HCT116 (cell line): Measurements from ENCODE around the gene GTF2IRD1. TPM values are rescaled to one million over a fixed set of nuclear protein-coding genes. Genes with fewer than 3 reads are reported as not detected.
"Not testable (repeated sequence)": the region's sequence is repeated elsewhere in the genome, so short reads cannot be mapped to it uniquely, and the experiment has no call there.

Experiments
- ATAC-seq: fragments of 200-7000 bp; cut with Tn5 transposase; 2 replicates; pipeline ENCODE4 v1.9.1; 2020; ENCODE audit warnings: mild to moderate bottlenecking, moderate library complexity
- BruUV-seq: library from RNA; stranded (reverse); fragments of 400-500 nt; replicated peaks from 2 replicates; lab custom pipeline; 2021; lab: Mats Ljungman, UMichigan
- CTCF ChIA-PET: fragments of 300-600 bp; sonication (Branson Sonifier 250); formaldehyde crosslinking; loops from one replicate; lab custom pipeline; 2021; ENCODE audit warnings: antibody characterized with exemption; lab: Charles Lee
- POLR2A ChIA-PET: fragments of 300-600, 350-600 bp; sonication (Branson Sonifier 250); formaldehyde crosslinking; loops from one replicate; lab custom pipeline; 2021; ENCODE audit warnings: antibody characterized with exemption; lab: Charles Lee
- RAD21 ChIA-PET, 2 experiments: fragments of 300-600 bp; sonication (Branson Sonifier 250); formaldehyde crosslinking; loops; one replicate each; lab custom pipeline; 2023; ENCODE audit warnings: low total read pairs in 2 of 2; ENCODE audit not compliant: uncharacterized antibody in 2 of 2, unreplicated experiment in 2 of 2, low non-redundant PET in 1 of 2; lab: Charles Lee
- DNase-seq: peaks from one replicate; pipeline ENCODE4 v3.0.0-alpha.2; 2010; ENCODE audit warnings: low read depth, low spot score
- H2AFZ ChIP-seq: fragments of 200-600 bp; shearing (Covaris generic), sonication (generic); 2 replicates; pipeline ENCODE4 v1.6.1; 2017; ENCODE audit warnings: low read depth, mixed run types, mixed read lengths, antibody characterized with exemption, low read length; ENCODE audit not compliant: poor library complexity, severe bottlenecking
- H3K27ac ChIP-seq: 2 replicates; pipeline ENCODE4 v1.5.1; 2012; ENCODE audit warnings: low read depth, low read length
- H3K27me3 ChIP-seq: fragments of 200-600 bp; sonication (generic); 2 replicates; pipeline ENCODE4 v1.6.1; 2016; ENCODE audit warnings: mixed run types, low read length, mixed read lengths; ENCODE audit not compliant: insufficient read depth
- H3K36me3 ChIP-seq, 2 experiments: fragments of 200-500 bp in 1 of 2; fragments of 200-600 bp in 1 of 2; sonication (Bioruptor generic) in 1 of 2; sonication (generic) in 1 of 2; 2 replicates each; pipeline versions ENCODE4 v1.5.1 to v1.6.1; 2014 to 2016; ENCODE audit warnings: low read length in 2 of 2, inconsistent platforms in 1 of 2, mixed read lengths in 1 of 2, mixed run types in 1 of 2; ENCODE audit not compliant: insufficient read depth in 2 of 2, control insufficient read depth in 1 of 2
- H3K4me1 ChIP-seq, 2 experiments: fragments of 200-600 bp in 1 of 2; sonication (generic) in 1 of 2; 2 replicates each; pipeline versions ENCODE4 v1.5.1 to v1.6.1; 2012 to 2017; ENCODE audit warnings: low read length in 2 of 2, inconsistent platforms in 1 of 2, mild to moderate bottlenecking in 1 of 2, mixed read lengths in 1 of 2, mixed run types in 1 of 2, moderate library complexity in 1 of 2; ENCODE audit not compliant: insufficient read depth in 2 of 2, control insufficient read depth in 1 of 2
- H3K4me2 ChIP-seq: fragments of 200-600 bp; sonication (generic); 2 replicates; pipeline ENCODE4 v1.6.1; 2017; ENCODE audit warnings: mixed run types, low read length, mixed read lengths
- H3K4me3 ChIP-seq, 2 experiments: fragments of 200-600 bp in 1 of 2; sonication (generic) in 1 of 2; replicated peaks in 1 of 2; 2 replicates each; pipeline ENCODE4 v1.5.1; 2011 to 2016; ENCODE audit warnings: low read length in 2 of 2, control low read depth in 1 of 2, low read depth in 1 of 2, mild to moderate bottlenecking in 1 of 2, mixed read lengths in 1 of 2, mixed run types in 1 of 2
- H3K79me2 ChIP-seq: fragments of 200-600 bp; sonication (generic); 2 replicates; pipeline ENCODE4 v1.6.1; 2017; ENCODE audit warnings: mild to moderate bottlenecking, mixed run types, low read length, moderate library complexity, mixed read lengths; ENCODE audit not compliant: insufficient read depth
- H3K9ac ChIP-seq: fragments of 200-600 bp; sonication (generic); 2 replicates; pipeline ENCODE4 v1.6.1; 2016; ENCODE audit warnings: low read length, mixed read lengths
- H3K9me2 ChIP-seq: fragments of 200-600 bp; sonication (generic), shearing (Covaris generic); 2 replicates; pipeline ENCODE4 v1.6.1; 2017; ENCODE audit warnings: mixed run types, mild to moderate bottlenecking, moderate library complexity; ENCODE audit not compliant: insufficient read depth
- H3K9me3 ChIP-seq, 2 experiments: fragments of 200-500 bp in 1 of 2; fragments of 200-600 bp in 1 of 2; sonication (Bioruptor generic) in 1 of 2; sonication (generic) in 1 of 2; 2 replicates each; pipeline ENCODE4 v1.6.1; 2014 to 2017; ENCODE audit warnings: low read length in 2 of 2, mixed read lengths in 2 of 2, inconsistent platforms in 1 of 2, low read depth in 1 of 2, mild to moderate bottlenecking in 1 of 2, mixed run types in 1 of 2, moderate library complexity in 1 of 2; ENCODE audit not compliant: control insufficient read depth in 1 of 2, insufficient read depth in 1 of 2
- H4K20me1 ChIP-seq: fragments of 200-600 bp; sonication (generic), shearing (Covaris generic); 2 replicates; pipeline ENCODE4 v1.6.1; 2017; ENCODE audit warnings: mixed run types, mild to moderate bottlenecking, moderate library complexity; ENCODE audit not compliant: insufficient read depth
- CBX3 ChIP-seq: IDR thresholded peaks from 2 replicates; pipeline ENCODE4 v1.6.1; 2012; ENCODE audit warnings: low read depth
- FOSL1 ChIP-seq: IDR thresholded peaks from 2 replicates; pipeline ENCODE4 v1.6.1; 2012; ENCODE audit warnings: low read depth
- JUND ChIP-seq: IDR thresholded peaks from 2 replicates; pipeline ENCODE4 v1.6.1; 2012
- POLR2A ChIP-seq: IDR thresholded peaks from 2 replicates; pipeline ENCODE4 v1.7.0; 2011; ENCODE audit warnings: borderline replicate concordance; ENCODE audit not compliant: insufficient read depth, insufficient read length; ENCODE audit errors: extremely low read depth
- POLR2AphosphoS5 ChIP-seq: IDR thresholded peaks from 2 replicates; pipeline ENCODE4 v1.6.1; 2011; ENCODE audit warnings: mild to moderate bottlenecking, low read depth, low read length, moderate library complexity
- RAD21 ChIP-seq: IDR thresholded peaks from 2 replicates; pipeline ENCODE4 v1.6.1; 2012; ENCODE audit warnings: low read depth, mild to moderate bottlenecking
- SRF ChIP-seq: IDR thresholded peaks from 2 replicates; pipeline ENCODE4 v1.6.1; 2012; ENCODE audit warnings: low read depth
- TCF7L2 ChIP-seq: IDR thresholded peaks from 2 replicates; pipeline ENCODE4 v1.7.0; 2011; ENCODE audit warnings: borderline replicate concordance, inconsistent platforms; ENCODE audit not compliant: insufficient read depth, insufficient read length; ENCODE audit errors: extremely low read depth
- intact Hi-C: fragments of 100-400 bp; cut with micrococcal nuclease; formaldehyde crosslinking; loops from 2 replicates; pipeline ENCODE4 v1.10.0; 2022
- total RNA-seq: library from RNA; stranded (reverse); gene quantifications from one replicate; pipeline ENCODE4 v1.2.1, GENCODE V29; 2021; ENCODE audit not compliant: unreplicated experiment
- TF ChIP-seq, protein P1 (sequence below), 3 experiments: fragments of 200-600 bp in 1 of 3; sonication (generic) in 1 of 3; IDR thresholded peaks in 2 of 3; conservative IDR thresholded peaks in 1 of 3; 2 replicates each; pipeline ENCODE4 v1.5.1; 2012 to 2017; ENCODE audit warnings: low read depth in 2 of 3, low read length in 2 of 3, antibody characterized with exemption in 1 of 3, borderline replicate concordance in 1 of 3, control low read depth in 1 of 3, mild to moderate bottlenecking in 1 of 3, mixed read lengths in 1 of 3, mixed run types in 1 of 3, moderate library complexity in 1 of 3; ENCODE audit not compliant: insufficient read depth in 1 of 3

Gene GTF2IRD1
- total RNA-seq, 1 experiment from 2014 or later = 34.5 TPM

DNA sequence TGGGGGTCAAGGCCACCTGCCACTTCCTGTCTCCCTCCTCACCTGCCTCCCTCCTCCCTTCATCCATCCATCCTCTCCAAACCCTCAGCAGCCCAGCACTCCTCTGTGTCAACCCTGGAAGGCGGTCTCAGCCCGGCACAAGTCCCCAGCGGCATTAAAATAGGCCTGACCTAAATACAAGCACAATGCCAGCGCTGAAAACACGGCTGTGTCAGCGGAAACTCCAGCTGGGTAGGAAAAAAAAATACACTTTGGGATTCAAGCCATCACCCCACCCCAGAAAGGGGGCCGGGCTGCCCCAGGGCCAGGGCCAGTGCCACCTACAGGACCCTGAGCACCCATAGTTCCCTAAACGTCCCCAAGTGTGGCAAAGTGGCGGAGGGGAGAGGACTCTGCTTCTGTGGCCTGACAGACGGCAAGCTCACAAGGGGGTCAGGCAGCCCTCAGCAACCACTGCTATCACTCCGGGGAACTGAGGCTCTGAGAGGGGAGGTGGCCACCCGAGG lies 22.7 kb upstream of the GTF2IRD1 start:
- no peaks in the 10 kb centered on the region for H3K27me3 ChIP-seq
- no peak overlapping the region for H3K4me3 ChIP-seq
- no peak for ATAC-seq
- intact Hi-C loops = no loop called here
- no peaks in the 10 kb centered on the region for H4K20me1 ChIP-seq
- H3K9me2 ChIP-seq = no peaks in the 10 kb centered on the region
- no peak overlapping the region for H3K27ac ChIP-seq
- no peaks in the 10 kb centered on the region for H3K36me3 ChIP-seq
- H3K9ac ChIP-seq = no peak overlapping the region
- BruUV-seq = no TSS peak
- RAD21 ChIA-PET = interaction anchor here in 1 of 2 experiments (0.5 kb wide), 1 partner anchor 205 kb away, joined by 3 read pairs; no protein-coding TSS in a partner anchor
- TF ChIP-seq RAD21 (no peak), POLR2AphosphoS5 (no peak), POLR2A (no peak), CBX3 (no peak), JUND (no peak), SRF (no peak), FOSL1 (no peak), TCF7L2 (no peak)
- TF ChIP-seq, protein P1, sequence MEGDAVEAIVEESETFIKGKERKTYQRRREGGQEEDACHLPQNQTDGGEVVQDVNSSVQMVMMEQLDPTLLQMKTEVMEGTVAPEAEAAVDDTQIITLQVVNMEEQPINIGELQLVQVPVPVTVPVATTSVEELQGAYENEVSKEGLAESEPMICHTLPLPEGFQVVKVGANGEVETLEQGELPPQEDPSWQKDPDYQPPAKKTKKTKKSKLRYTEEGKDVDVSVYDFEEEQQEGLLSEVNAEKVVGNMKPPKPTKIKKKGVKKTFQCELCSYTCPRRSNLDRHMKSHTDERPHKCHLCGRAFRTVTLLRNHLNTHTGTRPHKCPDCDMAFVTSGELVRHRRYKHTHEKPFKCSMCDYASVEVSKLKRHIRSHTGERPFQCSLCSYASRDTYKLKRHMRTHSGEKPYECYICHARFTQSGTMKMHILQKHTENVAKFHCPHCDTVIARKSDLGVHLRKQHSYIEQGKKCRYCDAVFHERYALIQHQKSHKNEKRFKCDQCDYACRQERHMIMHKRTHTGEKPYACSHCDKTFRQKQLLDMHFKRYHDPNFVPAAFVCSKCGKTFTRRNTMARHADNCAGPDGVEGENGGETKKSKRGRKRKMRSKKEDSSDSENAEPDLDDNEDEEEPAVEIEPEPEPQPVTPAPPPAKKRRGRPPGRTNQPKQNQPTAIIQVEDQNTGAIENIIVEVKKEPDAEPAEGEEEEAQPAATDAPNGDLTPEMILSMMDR (IDR thresholded peaks at IDR 0.05 in 2 of 3, conservative IDR thresholded peaks at IDR 0.05 in 1 of 3; ENCODE audit: borderline replicate concordance in 1 of 3, insufficient read depth in 1 of 3, low read depth in 2 of 3, low read length in 2 of 3) = no peak
- TF ChIP-seq, all 23 proteins: peak for 0
- H2AFZ ChIP-seq = no peak overlapping the region
- no peak overlapping the region for H3K4me2 ChIP-seq
- CTCF ChIA-PET = no interaction called here
- no peak for DNase-seq
- H3K4me1 ChIP-seq = peaks cover 0 to 19% of the 10 kb centered on the region in 2 experiments; a peak in 2 of 4 replicates
- no peaks in the 10 kb centered on the region for H3K9me3 ChIP-seq
- POLR2A ChIA-PET = no interaction called here
- no peaks in the 10 kb centered on the region for H3K79me2 ChIP-seq

DNA sequence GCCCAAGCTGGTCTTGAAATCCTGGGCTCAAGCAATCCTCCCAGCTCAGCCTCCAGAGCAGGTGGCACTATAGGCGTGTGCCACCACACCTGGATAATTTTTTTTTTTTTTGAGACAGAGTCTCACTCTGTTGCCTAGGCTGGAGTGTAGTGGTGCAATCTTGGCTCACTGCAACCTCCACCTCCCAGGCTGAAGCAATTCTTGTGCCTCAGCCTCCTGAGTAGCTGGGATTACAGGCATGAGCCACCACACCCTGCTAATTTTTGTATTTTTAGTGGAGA lies 16.5 kb upstream of the GTF2IRD1 start:
- H3K79me2 ChIP-seq, H3K4me2 ChIP-seq, BruUV-seq, POLR2A ChIA-PET, CTCF ChIA-PET, RAD21 ChIA-PET, ATAC-seq, H4K20me1 ChIP-seq, H3K36me3 ChIP-seq, H2AFZ ChIP-seq, H3K9me2 ChIP-seq, H3K9ac ChIP-seq, H3K27ac ChIP-seq, H3K27me3 ChIP-seq, H3K4me3 ChIP-seq, DNase-seq, H3K9me3 ChIP-seq: not testable (repeated sequence)
- intact Hi-C loops = loop anchor here (5.0 kb wide), 1 partner anchor 50 kb away; no protein-coding TSS in a partner anchor
- H3K4me1 ChIP-seq = peaks cover 0 to 14% of the 10 kb centered on the region in 2 experiments; a peak in 2 of 4 replicates
